ENCODE data around the gene CYP2D6.
"Not testable (repeated sequence)": the region's sequence is repeated elsewhere in the genome, so short reads cannot be mapped to it uniquely, and the experiment has no call there.

The CYP2D6 gene

GRCh38 chr22:42158456-42159132, 28.0 kb upstream of the CYP2D6 start:
- peaks cover 0 to 50% (median 22%) of the 10 kb centered on the region in 5 donors for H3K36me3 ChIP-seq (ENCODE audit: control insufficient read depth in 5 of 5, insufficient read depth in 5 of 5, low read length in 5 of 5)
- no peak overlapping the region for H3K9ac ChIP-seq (ENCODE audit: low read length in 5 of 5)
- no peak overlapping the region for H3K4me3 ChIP-seq (ENCODE audit: low read depth in 1 of 5, low read length in 5 of 5)
- no peaks in the 10 kb centered on the region for H3K9me3 ChIP-seq (ENCODE audit: control insufficient read depth in 5 of 5, low read length in 5 of 5)
- H3K27me3 ChIP-seq (ENCODE audit: control insufficient read depth in 5 of 5, insufficient read depth in 4 of 5, low read length in 5 of 5), result no peaks in the 10 kb centered on the region
- H3K27ac ChIP-seq (ENCODE audit: low read depth, low read length), result no peak overlapping the region
- peaks cover 0 to 12% (median 3%) of the 10 kb centered on the region in 5 donors for H3K4me1 ChIP-seq (ENCODE audit: control insufficient read depth in 5 of 5, insufficient read depth in 5 of 5, low read length in 5 of 5)

GRCh38 chr22:42156598-42156997, 26.0 kb upstream of the CYP2D6 start:
- no peak overlapping the region for H3K9ac ChIP-seq (ENCODE audit: low read length in 5 of 5)
- peaks cover 0 to 3% (median 0%) of the 10 kb centered on the region in 5 donors for H3K4me1 ChIP-seq (ENCODE audit: control insufficient read depth in 5 of 5, insufficient read depth in 5 of 5, low read length in 5 of 5)
- peaks cover 0 to 46% (median 22%) of the 10 kb centered on the region in 5 donors for H3K36me3 ChIP-seq (ENCODE audit: control insufficient read depth in 5 of 5, insufficient read depth in 5 of 5, low read length in 5 of 5)
- no peaks in the 10 kb centered on the region for H3K27me3 ChIP-seq (ENCODE audit: control insufficient read depth in 5 of 5, insufficient read depth in 4 of 5, low read length in 5 of 5)
- H3K9me3 ChIP-seq (ENCODE audit: control insufficient read depth in 5 of 5, low read length in 5 of 5), result no peaks in the 10 kb centered on the region
- no peak overlapping the region for H3K4me3 ChIP-seq (ENCODE audit: low read depth in 1 of 5, low read length in 5 of 5)
- no peak overlapping the region for H3K27ac ChIP-seq (ENCODE audit: low read depth, low read length)

- Histone ChIP-seq H3K4me1 (ENCODE audit: control insufficient read depth in 5 of 5, insufficient read depth in 5 of 5, low read length in 5 of 5) (peaks cover 0 to 3% (median 0%) of the 10 kb centered on the region in 5 donors), H3K36me3 (ENCODE audit: control insufficient read depth in 5 of 5, insufficient read depth in 5 of 5, low read length in 5 of 5) (peaks cover 0 to 43% (median 20%) of the 10 kb centered on the region in 5 donors), H3K27ac (ENCODE audit: low read depth, low read length) (no peak overlapping the region), H3K9me3 (ENCODE audit: control insufficient read depth in 5 of 5, low read length in 5 of 5) (no peaks in the 10 kb centered on the region), H3K9ac (ENCODE audit: low read length in 5 of 5) (no peak overlapping the region), H3K4me3 (ENCODE audit: low read depth in 1 of 5, low read length in 5 of 5) (no peak overlapping the region), H3K27me3 (ENCODE audit: control insufficient read depth in 5 of 5, insufficient read depth in 4 of 5, low read length in 5 of 5) (no peaks in the 10 kb centered on the region)
Observed at GRCh38 chr22:42156121-42156520, 25.5 kb upstream of the CYP2D6 start.

GRCh38 chr22:42155053-42155543, 24.5 kb upstream of the CYP2D6 start:
- Histone ChIP-seq H3K9ac (ENCODE audit: low read length in 5 of 5) (no peak overlapping the region), H3K27ac (ENCODE audit: low read depth, low read length) (no peak overlapping the region), H3K9me3 (ENCODE audit: control insufficient read depth in 5 of 5, low read length in 5 of 5) (no peaks in the 10 kb centered on the region), H3K36me3 (ENCODE audit: control insufficient read depth in 5 of 5, insufficient read depth in 5 of 5, low read length in 5 of 5) (peaks cover 0 to 44% (median 17%) of the 10 kb centered on the region in 5 donors), H3K4me1 (ENCODE audit: control insufficient read depth in 5 of 5, insufficient read depth in 5 of 5, low read length in 5 of 5) (peaks cover 0 to 3% (median 0%) of the 10 kb centered on the region in 5 donors), H3K4me3 (ENCODE audit: low read depth in 1 of 5, low read length in 5 of 5) (no peak overlapping the region), H3K27me3 (ENCODE audit: control insufficient read depth in 5 of 5, insufficient read depth in 4 of 5, low read length in 5 of 5) (no peaks in the 10 kb centered on the region)

GRCh38 chr22:42154293-42155052, 23.9 kb upstream of the CYP2D6 start:
- Histone ChIP-seq H3K4me3 (ENCODE audit: low read depth in 1 of 5, low read length in 5 of 5) (no peak overlapping the region), H3K4me1 (ENCODE audit: control insufficient read depth in 5 of 5, insufficient read depth in 5 of 5, low read length in 5 of 5) (peaks cover 0 to 3% (median 0%) of the 10 kb centered on the region in 5 donors), H3K27me3 (ENCODE audit: control insufficient read depth in 5 of 5, insufficient read depth in 4 of 5, low read length in 5 of 5) (no peaks in the 10 kb centered on the region), H3K27ac (ENCODE audit: low read depth, low read length) (no peak overlapping the region), H3K9ac (ENCODE audit: low read length in 5 of 5) (no peak overlapping the region), H3K36me3 (ENCODE audit: control insufficient read depth in 5 of 5, insufficient read depth in 5 of 5, low read length in 5 of 5) (peaks cover 0 to 44% (median 17%) of the 10 kb centered on the region in 5 donors), H3K9me3 (ENCODE audit: control insufficient read depth in 5 of 5, low read length in 5 of 5) (no peaks in the 10 kb centered on the region)

- peaks cover 0 to 33% (median 17%) of the 10 kb centered on the region in 5 donors for H3K36me3 ChIP-seq (ENCODE audit: control insufficient read depth in 5 of 5, insufficient read depth in 5 of 5, low read length in 5 of 5)
- no peak overlapping the region for H3K27ac ChIP-seq (ENCODE audit: low read depth, low read length)
- no peaks in the 10 kb centered on the region for H3K9me3 ChIP-seq (ENCODE audit: control insufficient read depth in 5 of 5, low read length in 5 of 5)
- H3K9ac ChIP-seq (ENCODE audit: low read length in 5 of 5), result no peak overlapping the region
- H3K4me3 ChIP-seq (ENCODE audit: low read depth in 1 of 5, low read length in 5 of 5), result no peak overlapping the region
- H3K4me1 ChIP-seq (ENCODE audit: control insufficient read depth in 5 of 5, insufficient read depth in 5 of 5, low read length in 5 of 5), result peaks cover 0 to 3% (median 0%) of the 10 kb centered on the region in 5 donors
- H3K27me3 ChIP-seq (ENCODE audit: control insufficient read depth in 5 of 5, insufficient read depth in 4 of 5, low read length in 5 of 5), result no peaks in the 10 kb centered on the region
Observed at GRCh38 chr22:42152661-42153270, 22.2 kb upstream of the CYP2D6 start.

- H3K27ac ChIP-seq (ENCODE audit: low read depth, low read length), result no peak overlapping the region
- H3K4me1 ChIP-seq (ENCODE audit: control insufficient read depth in 5 of 5, insufficient read depth in 5 of 5, low read length in 5 of 5), result peaks cover 0 to 3% (median 0%) of the 10 kb centered on the region in 5 donors
- no peaks in the 10 kb centered on the region for H3K27me3 ChIP-seq (ENCODE audit: control insufficient read depth in 5 of 5, insufficient read depth in 4 of 5, low read length in 5 of 5)
- no peak overlapping the region for H3K9ac ChIP-seq (ENCODE audit: low read length in 5 of 5)
- peaks cover 0 to 31% (median 17%) of the 10 kb centered on the region in 5 donors for H3K36me3 ChIP-seq (ENCODE audit: control insufficient read depth in 5 of 5, insufficient read depth in 5 of 5, low read length in 5 of 5)
- no peaks in the 10 kb centered on the region for H3K9me3 ChIP-seq (ENCODE audit: control insufficient read depth in 5 of 5, low read length in 5 of 5)
- no peak overlapping the region for H3K4me3 ChIP-seq (ENCODE audit: low read depth in 1 of 5, low read length in 5 of 5)
Observed at GRCh38 chr22:42151924-42152635, 21.5 kb upstream of the CYP2D6 start.

- Histone ChIP-seq H3K36me3 (ENCODE audit: control insufficient read depth in 5 of 5, insufficient read depth in 5 of 5, low read length in 5 of 5) (peaks cover 0 to 25% (median 15%) of the 10 kb centered on the region in 5 donors), H3K4me1 (ENCODE audit: control insufficient read depth in 5 of 5, insufficient read depth in 5 of 5, low read length in 5 of 5) (peaks cover 0 to 3% (median 0%) of the 10 kb centered on the region in 5 donors), H3K27ac (ENCODE audit: low read depth, low read length) (no peak overlapping the region), H3K9ac (ENCODE audit: low read length in 5 of 5) (no peak overlapping the region), H3K4me3 (ENCODE audit: low read depth in 1 of 5, low read length in 5 of 5) (no peak overlapping the region), H3K9me3 (ENCODE audit: control insufficient read depth in 5 of 5, low read length in 5 of 5) (no peaks in the 10 kb centered on the region), H3K27me3 (ENCODE audit: control insufficient read depth in 5 of 5, insufficient read depth in 4 of 5, low read length in 5 of 5) (no peaks in the 10 kb centered on the region)
Observed at GRCh38 chr22:42150727-42151590, 20.3 kb upstream of the CYP2D6 start.

GRCh38 chr22:42149798-42150197, 19.2 kb upstream of the CYP2D6 start:
- not testable (repeated sequence) for H3K9ac ChIP-seq (ENCODE audit: low read length in 5 of 5); H3K4me1 ChIP-seq (ENCODE audit: control insufficient read depth in 5 of 5, insufficient read depth in 5 of 5, low read length in 5 of 5); H3K9me3 ChIP-seq (ENCODE audit: control insufficient read depth in 5 of 5, low read length in 5 of 5); H3K4me3 ChIP-seq (ENCODE audit: low read depth in 1 of 5, low read length in 5 of 5); H3K27me3 ChIP-seq (ENCODE audit: control insufficient read depth in 5 of 5, insufficient read depth in 4 of 5, low read length in 5 of 5); H3K27ac ChIP-seq (ENCODE audit: low read depth, low read length)
- H3K36me3 ChIP-seq (ENCODE audit: control insufficient read depth in 5 of 5, insufficient read depth in 5 of 5, low read length in 5 of 5), result peaks cover 0 to 17% (median 8%) of the 10 kb centered on the region in 5 donors
